Breast epithelium (tissue), 4 donors: ENCODE results near the gene MUC16. TPM values are rescaled to one million over a fixed set of nuclear protein-coding genes. Genes with fewer than 3 reads are reported as not detected.
"Not testable (repeated sequence)": the region's sequence is repeated elsewhere in the genome, so short reads cannot be mapped to it uniquely, and the experiment has no call there.

Source experiments
- DNase-seq, 2 donors: peaks; one replicate each; pipeline ENCODE4 v3.0.0-alpha.2; 2019; ENCODE audit warnings: low spot score in 2 of 2
- H3K27ac ChIP-seq, 2 donors: fragments of 200-600 bp; sonication (generic) in 1 of 2; one replicate each; pipeline ENCODE4 v1.5.1; 2016 to 2019; ENCODE audit warnings: mild to moderate bottlenecking in 1 of 2
- H3K27me3 ChIP-seq, 2 donors: fragments of 200-600 bp; sonication (generic) in 1 of 2; one replicate each; pipeline versions ENCODE4 v1.5.1 to v1.6.0; 2017 to 2019; ENCODE audit warnings: control low read depth in 1 of 2, mild to moderate bottlenecking in 1 of 2
- H3K36me3 ChIP-seq: fragments of 200-600 bp; one replicate; pipeline ENCODE4 v1.5.1; 2019
- H3K4me1 ChIP-seq, 2 donors: fragments of 200-600 bp; sonication (generic); one replicate each; pipeline ENCODE4 v1.5.1; 2016 to 2019; ENCODE audit warnings: control low read depth in 1 of 2
- H3K4me3 ChIP-seq, 3 donors: fragments of 200-600 bp; sonication (generic); 1 replicate in 2 of 3; 2 replicates in 1 of 3; pipeline ENCODE4 v1.5.1; 2016 to 2019; ENCODE audit warnings: mild to moderate bottlenecking in 3 of 3, moderate library complexity in 2 of 3
- H3K9me3 ChIP-seq, 2 donors: fragments of 200-600 bp; sonication (generic) in 1 of 2; one replicate each; pipeline ENCODE4 v1.5.1; 2016 to 2019; ENCODE audit warnings: control low read depth in 1 of 2
- POLR2A ChIP-seq: fragments of 450-650 bp; IDR thresholded peaks from one replicate; pipeline ENCODE4 v1.6.1; 2016; ENCODE audit warnings: antibody characterized with exemption, mild to moderate bottlenecking, moderate library complexity
- POLR2AphosphoS5 ChIP-seq, 3 donors: sonication (generic); formaldehyde crosslinking; IDR thresholded peaks; one replicate each; pipeline ENCODE4 v1.6.1; 2017; ENCODE audit warnings: antibody characterized with exemption in 3 of 3
- intact Hi-C: fragments of 100-400 bp; cut with DNase I; formaldehyde crosslinking; loops from one replicate; pipeline ENCODE4 v1.15.1; 2023; ENCODE audit warnings: low total_unique reads
- total RNA-seq, 3 donors: library from RNA; depleted of rRNA; stranded (reverse); fragments of >200 nt; gene quantifications; one replicate each; pipeline ENCODE4 v1.1.0, GENCODE V29; 2016
- TF ChIP-seq, protein P1 (sequence below), 3 donors: fragments of 450-650 bp; IDR thresholded peaks; one replicate each; pipeline ENCODE4 v1.5.1; 2016 to 2017; ENCODE audit warnings: antibody characterized with exemption in 3 of 3, mild to moderate bottlenecking in 3 of 3, moderate library complexity in 3 of 3

MUC16 gene
- total RNA-seq, 3 donors from 2014 or later = under 0.01 to 16.2 (median 0.66) TPM

DNA sequence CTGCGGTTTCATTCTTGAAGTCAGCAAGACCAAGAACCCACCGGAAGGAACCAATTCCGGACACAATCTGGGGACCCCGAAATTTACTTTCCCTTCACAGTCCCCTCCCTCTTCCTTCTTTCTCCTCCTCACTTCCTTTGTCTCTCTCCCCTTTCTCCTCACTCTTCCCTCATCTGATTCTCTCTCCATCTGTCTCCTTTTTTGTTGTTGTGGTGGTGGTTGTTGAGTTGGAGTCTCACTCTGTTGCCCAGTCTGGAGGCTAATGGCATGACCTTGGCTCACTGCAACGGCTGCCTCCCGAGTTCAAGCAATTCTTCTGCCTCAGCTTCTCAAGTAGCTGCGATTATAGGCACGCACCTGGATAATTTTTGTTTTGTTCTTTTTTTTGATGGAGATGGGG, 44.0 kb upstream of the MUC16 start:
- Histone ChIP-seq H3K36me3 (no peaks in the 10 kb centered on the region), H3K27me3 (no peaks in the 10 kb centered on the region), H3K4me3 (no peak overlapping the region), H3K27ac (no peak overlapping the region), H3K4me1 (no peaks in the 10 kb centered on the region), H3K9me3 (no peaks in the 10 kb centered on the region)
- no peak for DNase-seq
- intact Hi-C loops = loop anchor here (5.0 kb wide), 1 partner anchor 763 kb away; the partner anchor contains the start of gene FBXL12
- TF ChIP-seq POLR2A = no peak
- no peak for TF ChIP-seq POLR2AphosphoS5 (IDR thresholded peaks at IDR 0.05)
- TF ChIP-seq, protein P1, sequence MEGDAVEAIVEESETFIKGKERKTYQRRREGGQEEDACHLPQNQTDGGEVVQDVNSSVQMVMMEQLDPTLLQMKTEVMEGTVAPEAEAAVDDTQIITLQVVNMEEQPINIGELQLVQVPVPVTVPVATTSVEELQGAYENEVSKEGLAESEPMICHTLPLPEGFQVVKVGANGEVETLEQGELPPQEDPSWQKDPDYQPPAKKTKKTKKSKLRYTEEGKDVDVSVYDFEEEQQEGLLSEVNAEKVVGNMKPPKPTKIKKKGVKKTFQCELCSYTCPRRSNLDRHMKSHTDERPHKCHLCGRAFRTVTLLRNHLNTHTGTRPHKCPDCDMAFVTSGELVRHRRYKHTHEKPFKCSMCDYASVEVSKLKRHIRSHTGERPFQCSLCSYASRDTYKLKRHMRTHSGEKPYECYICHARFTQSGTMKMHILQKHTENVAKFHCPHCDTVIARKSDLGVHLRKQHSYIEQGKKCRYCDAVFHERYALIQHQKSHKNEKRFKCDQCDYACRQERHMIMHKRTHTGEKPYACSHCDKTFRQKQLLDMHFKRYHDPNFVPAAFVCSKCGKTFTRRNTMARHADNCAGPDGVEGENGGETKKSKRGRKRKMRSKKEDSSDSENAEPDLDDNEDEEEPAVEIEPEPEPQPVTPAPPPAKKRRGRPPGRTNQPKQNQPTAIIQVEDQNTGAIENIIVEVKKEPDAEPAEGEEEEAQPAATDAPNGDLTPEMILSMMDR (IDR thresholded peaks at IDR 0.05) = no peak

DNA sequence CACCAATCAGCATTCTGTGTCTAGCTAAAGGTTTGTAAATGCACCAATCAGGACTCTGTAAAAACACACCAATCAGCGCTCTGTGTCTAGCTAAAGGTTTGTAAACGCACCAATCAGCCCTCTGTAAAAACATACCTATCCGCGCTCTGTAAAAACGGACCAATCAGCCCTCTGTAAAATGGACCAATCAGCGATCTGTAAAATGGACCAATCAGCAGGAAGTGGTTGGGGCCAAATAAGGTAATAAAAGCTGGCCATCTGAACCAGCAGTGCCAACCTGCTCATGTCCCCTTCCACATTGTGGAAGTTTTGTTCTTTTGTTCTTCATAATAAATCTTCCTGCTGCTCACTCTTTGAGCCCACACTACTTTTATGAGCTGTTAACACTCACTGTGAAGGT, 43.5 kb upstream of the MUC16 start:
- H3K27ac ChIP-seq, H3K27me3 ChIP-seq, DNase-seq, H3K9me3 ChIP-seq, H3K4me1 ChIP-seq, H3K4me3 ChIP-seq, H3K36me3 ChIP-seq: not testable (repeated sequence)
- intact Hi-C loops = loop anchor here (5.0 kb wide), 1 partner anchor 764 kb away; the partner anchor contains the start of gene FBXL12

DNA sequence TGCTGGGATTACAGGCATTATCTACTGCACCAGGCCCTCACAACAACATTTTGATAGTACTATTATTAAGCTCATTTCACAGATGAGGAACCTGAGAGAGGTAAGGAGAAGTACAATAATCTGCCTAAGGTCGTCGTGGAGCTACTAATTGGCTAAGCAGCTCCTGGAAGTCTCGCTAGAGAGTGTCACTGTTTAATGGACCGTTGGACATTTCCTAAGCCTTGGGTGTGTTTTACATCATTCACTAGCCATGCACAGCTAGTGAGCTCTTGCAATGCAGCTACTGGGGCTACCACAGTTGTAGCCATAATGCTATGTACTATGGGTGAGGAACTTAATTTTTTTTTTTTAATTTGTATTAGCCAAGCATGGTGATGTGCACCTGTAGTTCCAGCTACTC, 42.7 kb upstream of the MUC16 start:
- Histone ChIP-seq H3K4me3 (no peak overlapping the region), H3K27me3 (no peaks in the 10 kb centered on the region), H3K27ac (no peak overlapping the region), H3K9me3 (no peaks in the 10 kb centered on the region), H3K36me3 (no peaks in the 10 kb centered on the region), H3K4me1 (no peaks in the 10 kb centered on the region)
- DNase-seq = no peak
- TF ChIP-seq, protein P1 (IDR thresholded peaks at IDR 0.05) = no peak
- TF ChIP-seq POLR2AphosphoS5 (IDR thresholded peaks at IDR 0.05) = no peak
- TF ChIP-seq POLR2A = no peak
- intact Hi-C loops = loop anchor here (5.0 kb wide), 1 partner anchor 764 kb away; the partner anchor contains the start of gene FBXL12

DNA sequence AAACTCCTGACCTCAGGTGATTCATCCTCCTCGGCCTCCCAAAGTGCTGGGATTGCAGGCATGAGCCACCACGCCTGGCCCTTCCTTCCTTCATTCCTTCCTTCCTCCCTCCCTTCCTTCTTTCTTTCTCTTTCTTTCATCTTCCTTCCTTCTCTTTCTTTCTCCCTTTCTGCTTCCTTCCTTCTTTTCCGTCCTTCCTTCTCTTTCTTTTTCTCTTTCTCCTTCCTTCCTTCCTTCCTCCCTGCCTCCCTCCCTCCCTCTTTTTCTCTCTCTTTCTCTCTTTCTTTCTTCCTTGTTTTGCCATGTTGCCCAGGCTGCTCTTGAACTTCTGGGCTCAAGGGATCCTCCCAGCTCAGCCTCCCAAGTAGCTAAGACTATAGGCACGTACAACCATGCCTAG, 36.5 kb upstream of the MUC16 start:
- Histone ChIP-seq H3K27ac (no peak overlapping the region), H3K36me3 (no peaks in the 10 kb centered on the region), H3K9me3 (no peaks in the 10 kb centered on the region), H3K4me3 (no peak overlapping the region), H3K27me3 (no peaks in the 10 kb centered on the region), H3K4me1 (no peaks in the 10 kb centered on the region)
- no peak for DNase-seq
- intact Hi-C loops = no loop called here
- TF ChIP-seq POLR2A = no peak
- no peak for TF ChIP-seq POLR2AphosphoS5 (IDR thresholded peaks at IDR 0.05)
- TF ChIP-seq, protein P1 (IDR thresholded peaks at IDR 0.05) = no peak

DNA sequence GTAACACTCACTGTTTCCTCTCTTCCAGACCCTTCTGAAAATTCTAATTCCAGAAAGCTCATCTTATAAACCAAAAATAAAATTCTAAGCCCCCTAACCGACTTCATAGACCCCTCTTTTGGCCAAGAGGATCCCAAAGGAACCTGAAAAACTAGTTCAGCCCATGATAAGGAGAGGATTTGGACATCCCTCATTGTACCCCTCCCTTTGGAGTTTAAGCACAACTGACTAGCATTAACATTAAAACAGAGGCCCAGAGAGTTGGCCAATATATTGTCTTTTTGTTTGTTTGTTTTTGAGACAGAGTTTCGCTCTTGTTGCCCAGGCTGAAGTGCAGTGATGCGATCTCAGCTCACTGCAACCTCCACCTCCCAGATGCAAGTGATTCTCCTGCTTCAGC, 34.2 kb upstream of the MUC16 start:
- Histone ChIP-seq H3K9me3 (no peaks in the 10 kb centered on the region), H3K4me3 (no peak overlapping the region), H3K27me3 (no peaks in the 10 kb centered on the region), H3K4me1 (no peaks in the 10 kb centered on the region), H3K36me3 (no peaks in the 10 kb centered on the region), H3K27ac (no peak overlapping the region)
- DNase-seq = no peak
- intact Hi-C loops = loop anchor here (2.0 kb wide), 1 partner anchor 14 kb away; no protein-coding TSS in a partner anchor
- no peak for TF ChIP-seq POLR2AphosphoS5 (IDR thresholded peaks at IDR 0.05)

DNA sequence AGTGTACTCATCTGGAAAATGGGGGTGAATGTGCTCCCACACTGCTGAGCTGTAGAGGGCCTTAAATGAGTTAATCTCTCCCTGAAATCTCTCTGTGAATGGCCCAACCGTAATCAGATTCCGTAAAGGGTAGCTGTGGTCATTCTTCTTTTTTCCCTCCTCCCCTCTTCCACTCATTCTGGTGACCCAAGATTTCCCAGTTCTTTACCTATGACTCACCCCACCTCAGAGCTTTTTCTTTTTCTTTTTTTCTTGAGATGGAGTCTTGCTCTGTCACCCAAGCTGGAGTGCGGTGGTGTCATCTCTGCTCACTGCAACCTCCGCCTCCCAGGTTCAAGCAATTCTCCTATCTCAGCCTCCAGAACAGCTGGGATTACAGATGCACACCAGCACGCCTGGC, 33.3 kb upstream of the MUC16 start:
- H3K27me3 ChIP-seq = no peaks in the 10 kb centered on the region

More for the DNA sequence above, 33.3 kb upstream of the MUC16 start:
- intact Hi-C loops = no loop called here
- no peak for TF ChIP-seq POLR2A
- TF ChIP-seq POLR2AphosphoS5 (IDR thresholded peaks at IDR 0.05) = no peak
- TF ChIP-seq, protein P1 (IDR thresholded peaks at IDR 0.05) = no peak
- no peak overlapping the region for H3K27ac ChIP-seq
- H3K4me1 ChIP-seq = no peaks in the 10 kb centered on the region
- DNase-seq = no peak
- no peak overlapping the region for H3K4me3 ChIP-seq
- H3K36me3 ChIP-seq = no peaks in the 10 kb centered on the region
- no peaks in the 10 kb centered on the region for H3K9me3 ChIP-seq
